ENCODE measurements around the gene RNF169. TPM values are rescaled to one million over a fixed set of nuclear protein-coding genes. Genes with fewer than 3 reads are reported as not detected.

Gene RNF169
- total RNA-seq, 1 donor from 2014 or later: 13.6 TPM

DNA sequence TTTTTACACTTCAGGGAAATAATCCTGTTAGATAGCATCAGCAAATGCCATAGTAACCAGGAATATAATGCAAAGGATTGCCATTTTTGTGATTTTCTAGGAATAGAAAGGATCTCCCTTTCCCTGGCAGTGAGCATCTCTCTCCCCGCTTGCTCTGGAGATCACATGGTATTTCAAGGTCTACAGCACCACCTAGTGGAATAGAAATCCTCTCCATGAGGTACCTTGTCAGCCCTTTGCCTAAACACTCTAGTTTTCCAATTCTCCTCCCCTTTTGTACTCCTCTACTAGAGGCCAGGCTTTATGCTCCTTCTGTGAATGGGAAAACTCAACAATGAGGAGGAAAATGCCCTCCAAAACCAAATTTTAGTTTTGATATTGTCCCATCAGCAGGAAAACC lies 121.8 kb downstream of the RNF169 start:
- no peak for DNase-seq (ENCODE audit: low spot score)

DNA sequence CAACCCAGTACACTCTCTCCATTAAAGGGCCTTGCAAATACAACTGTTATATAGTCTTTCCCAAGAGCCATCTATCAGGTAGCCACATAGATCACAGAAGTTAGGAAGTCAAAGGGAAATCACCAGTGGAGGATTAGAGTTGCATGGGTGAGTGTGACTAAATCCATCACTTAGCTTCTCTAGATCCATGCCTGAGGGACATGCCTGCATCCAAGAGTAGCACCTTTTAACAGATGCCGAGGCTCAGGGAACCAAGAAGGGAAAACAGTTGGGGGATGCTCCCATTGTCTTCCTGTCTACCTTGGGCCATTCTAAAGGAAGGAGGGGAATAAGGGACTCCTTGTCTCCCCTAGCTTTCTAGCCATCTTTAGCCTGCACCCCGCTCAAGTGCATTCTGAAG lies 122.4 kb downstream of the RNF169 start:
- DNase-seq (ENCODE audit: low spot score): no peak

DNA sequence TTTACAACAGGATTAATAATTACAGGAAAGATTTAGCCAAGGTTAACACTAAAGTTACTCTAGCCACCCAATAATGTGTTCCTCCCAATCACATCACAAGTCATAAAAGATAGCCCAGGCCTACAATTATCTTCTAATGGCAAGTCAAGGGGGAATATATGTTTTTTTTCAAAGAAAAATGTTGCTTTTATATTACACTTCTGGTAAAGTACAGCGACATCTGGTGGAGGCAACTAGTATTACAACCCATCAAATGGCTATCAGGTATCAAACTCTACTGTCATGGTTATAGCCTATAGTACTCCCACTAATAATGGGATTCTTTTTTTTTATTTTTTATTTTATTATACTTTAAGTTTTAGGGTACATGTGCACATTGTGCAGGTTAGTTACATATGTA lies 128.5 kb downstream of the RNF169 start:
- DNase-seq (ENCODE audit: low spot score): no peak

Small RNAs within 50 kb of the gene (microRNA-seq; reads per million reads assigned to microRNA genes)
- gene MIR4696 (ENCODE audit: borderline number of aligned reads): not detected

Other genes starting within 250 kb of the RNF169 start
- 12.5 TPM for gene POLD3, start 156.3 kb upstream of the RNF169 start, total RNA-seq
- 0.67 TPM for gene CHRDL2, start 17.4 kb upstream of the RNF169 start, total RNA-seq
- 23.4 TPM for gene XRRA1, start 200.2 kb downstream of the RNF169 start, total RNA-seq
- gene SPCS2, start 200.4 kb downstream of the RNF169 start, total RNA-seq: 138 TPM
- 6.2 TPM for gene NEU3, start 240.1 kb downstream of the RNF169 start, total RNA-seq